ENCODE data around the gene HTR3D.

- TF ChIP-seq POLR2A (IDR thresholded peaks at IDR 0.05): no peak
- TF ChIP-seq CTCF (IDR thresholded peaks at IDR 0.05): no peak
Observed at GRCh38 chr3:183984127-183984740, 47.3 kb upstream of the HTR3D start.
